ENCODE measurements around the gene KRTAP10-7. TPM values are rescaled to one million over a fixed set of nuclear protein-coding genes. Genes with fewer than 3 reads are reported as not detected.
"Not testable (repeated sequence)": the region's sequence is repeated elsewhere in the genome, so short reads cannot be mapped to it uniquely, and the experiment has no call there.

KRTAP10-7 gene
- total RNA-seq, 1 experiment from 2014 or later = not detected

GRCh38 chr21:44643741-44644310, 43.4 kb downstream of the KRTAP10-7 start:
- Mint-ChIP-seq H3K4me3 (ENCODE audit: low read depth, unreplicated experiment) (no peak overlapping the region), H3K4me1 (ENCODE audit: low read depth, unreplicated experiment) (no peaks in the 10 kb centered on the region), H3K27me3 (ENCODE audit: unreplicated experiment) (peaks cover 83% of the 10 kb centered on the region), H3K27ac (ENCODE audit: unreplicated experiment) (no peak overlapping the region), H3K36me3 (ENCODE audit: insufficient read depth, unreplicated experiment) (peaks cover 3% of the 10 kb centered on the region), H3K9me3 (ENCODE audit: low read depth, unreplicated experiment) (peaks cover 13% of the 10 kb centered on the region)
- intact Hi-C loops (cut with micrococcal nuclease; ENCODE audit: unreplicated experiment) = no loop called here
- DNase-seq = no peak
- CTCF ChIA-PET = interaction anchor here (0.5 kb wide), 1 partner anchor 563 kb away, joined by 4 read pairs; no protein-coding TSS in a partner anchor
- BruUV-seq (replicated peaks) = no TSS peak
- no peak for TF ChIP-seq CTCF (IDR thresholded peaks at IDR 0.05; ENCODE audit: unreplicated experiment)

GRCh38 chr21:44644878-44645277, 44.5 kb downstream of the KRTAP10-7 start:
- TF ChIP-seq CTCF (IDR thresholded peaks at IDR 0.05; ENCODE audit: unreplicated experiment) = no peak
- Mint-ChIP-seq H3K4me1 (ENCODE audit: low read depth, unreplicated experiment) (no peaks in the 10 kb centered on the region), H3K4me3 (ENCODE audit: low read depth, unreplicated experiment) (no peak overlapping the region), H3K36me3 (ENCODE audit: insufficient read depth, unreplicated experiment) (peaks cover 3% of the 10 kb centered on the region), H3K27ac (ENCODE audit: unreplicated experiment) (no peak overlapping the region), H3K27me3 (ENCODE audit: unreplicated experiment) (peaks cover 82% of the 10 kb centered on the region), H3K9me3 (ENCODE audit: low read depth, unreplicated experiment) (peaks cover 13% of the 10 kb centered on the region)
- BruUV-seq (replicated peaks) = no TSS peak
- CTCF ChIA-PET = interaction anchor here (1.2 kb wide), 1 partner anchor 16 kb away, joined by 3 read pairs; no protein-coding TSS in a partner anchor
- intact Hi-C loops (cut with micrococcal nuclease; ENCODE audit: unreplicated experiment) = no loop called here
- no peak for DNase-seq

- H3K36me3 Mint-ChIP-seq (ENCODE audit: insufficient read depth, unreplicated experiment); BruUV-seq (replicated peaks); H3K27ac Mint-ChIP-seq (ENCODE audit: unreplicated experiment); H3K4me1 Mint-ChIP-seq (ENCODE audit: low read depth, unreplicated experiment); H3K9me3 Mint-ChIP-seq (ENCODE audit: low read depth, unreplicated experiment); intact Hi-C loops (cut with micrococcal nuclease; ENCODE audit: unreplicated experiment); CTCF ChIA-PET; H3K4me3 Mint-ChIP-seq (ENCODE audit: low read depth, unreplicated experiment); DNase-seq: not testable (repeated sequence)
- peaks cover 82% of the 10 kb centered on the region for H3K27me3 Mint-ChIP-seq (ENCODE audit: unreplicated experiment)
These were observed 46.2 kb downstream of the KRTAP10-7 start, which contains the start of gene KRTAP10-11 for GRCh38 chr21:44646366-44647221. TSS of gene KRTAP10-11 (plus strand) at chr21:44646414. CDS start at chr21:44646459, 45 bp downstream.

- no peaks in the 10 kb centered on the region for H3K4me1 Mint-ChIP-seq (ENCODE audit: low read depth, unreplicated experiment)
- H3K9me3 Mint-ChIP-seq (ENCODE audit: low read depth, unreplicated experiment) = peaks cover 8% of the 10 kb centered on the region
- peaks cover 3% of the 10 kb centered on the region for H3K36me3 Mint-ChIP-seq (ENCODE audit: insufficient read depth, unreplicated experiment)
- TF ChIP-seq CTCF (IDR thresholded peaks at IDR 0.05; ENCODE audit: unreplicated experiment) = no peak
- CTCF ChIA-PET = no interaction called here
- no peak for DNase-seq
- H3K27me3 Mint-ChIP-seq (ENCODE audit: unreplicated experiment) = peaks cover 81% of the 10 kb centered on the region
- no peak overlapping the region for H3K4me3 Mint-ChIP-seq (ENCODE audit: low read depth, unreplicated experiment)
- intact Hi-C loops (cut with micrococcal nuclease; ENCODE audit: unreplicated experiment) = no loop called here
- BruUV-seq (replicated peaks) = no TSS peak
- H3K27ac Mint-ChIP-seq (ENCODE audit: unreplicated experiment) = no peak overlapping the region
These were observed 46.8 kb downstream of the KRTAP10-7 start for GRCh38 chr21:44647222-44647552.
